HG02885 (cell line): ENCODE measurements around the gene ARID3B.

Source experiments
- ATAC-seq: cut with Tn5 transposase; IDR thresholded peaks from one replicate; pipeline ENCODE4 v1.9.1; 2021; ENCODE audit warnings: mild to moderate bottlenecking; ENCODE audit not compliant: unreplicated experiment, poor library complexity

The ARID3B gene

GRCh38 chr15:74632601-74633000 lies 91.6 kb downstream of the ARID3B start:
- ATAC-seq = no peak

- no peak for ATAC-seq
These were observed 92.8 kb downstream of the ARID3B start for GRCh38 chr15:74633781-74634180.

GRCh38 chr15:74635228-74635627 lies 94.2 kb downstream of the ARID3B start:
- peak; percentile 44 for ATAC-seq

GRCh38 chr15:74636984-74637383 lies 96.0 kb downstream of the ARID3B start:
- ATAC-seq = no peak

- ATAC-seq = no peak
These were observed 100.1 kb downstream of the ARID3B start for GRCh38 chr15:74641151-74641550.

- ATAC-seq = no peak
These were observed 101.3 kb downstream of the ARID3B start for GRCh38 chr15:74642348-74642733.

GRCh38 chr15:74642734-74643664 lies 102.0 kb downstream of the ARID3B start:
- no peak for ATAC-seq

- ATAC-seq = no peak
These were observed 102.7 kb downstream of the ARID3B start for GRCh38 chr15:74643665-74644204.

- ATAC-seq = no peak
These were observed 105.5 kb downstream of the ARID3B start for GRCh38 chr15:74646480-74646879.
